GM19463 (cell line): Measurements from ENCODE around the gene LRRK1.

ENCODE experiments used
- ATAC-seq: cut with Tn5 transposase; IDR thresholded peaks from one replicate; pipeline ENCODE4 v1.9.1; 2021; ENCODE audit warnings: mild to moderate bottlenecking, moderate library complexity; ENCODE audit not compliant: unreplicated experiment

LRRK1 gene

DNA sequence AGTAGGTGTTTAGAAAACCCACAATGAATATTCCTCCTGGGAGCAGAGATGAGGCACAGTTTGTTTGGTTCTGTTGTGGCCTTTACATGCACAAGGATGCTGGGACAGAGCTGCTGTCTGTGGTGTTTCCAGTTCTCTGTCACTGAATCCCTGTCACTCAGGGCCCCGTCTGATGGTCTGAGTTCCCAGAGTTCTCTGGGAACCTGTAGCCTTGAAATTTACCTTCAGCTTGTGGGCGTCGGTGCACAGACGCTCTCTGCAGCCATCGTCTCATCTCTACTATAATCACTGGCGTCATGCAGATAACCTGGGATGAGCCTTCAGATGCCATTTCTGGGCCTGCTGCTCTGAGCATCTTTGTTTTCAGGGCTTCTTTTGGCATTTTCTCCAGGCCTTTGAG lies 81.9 kb downstream of the LRRK1 start:
- ATAC-seq, result no peak

DNA sequence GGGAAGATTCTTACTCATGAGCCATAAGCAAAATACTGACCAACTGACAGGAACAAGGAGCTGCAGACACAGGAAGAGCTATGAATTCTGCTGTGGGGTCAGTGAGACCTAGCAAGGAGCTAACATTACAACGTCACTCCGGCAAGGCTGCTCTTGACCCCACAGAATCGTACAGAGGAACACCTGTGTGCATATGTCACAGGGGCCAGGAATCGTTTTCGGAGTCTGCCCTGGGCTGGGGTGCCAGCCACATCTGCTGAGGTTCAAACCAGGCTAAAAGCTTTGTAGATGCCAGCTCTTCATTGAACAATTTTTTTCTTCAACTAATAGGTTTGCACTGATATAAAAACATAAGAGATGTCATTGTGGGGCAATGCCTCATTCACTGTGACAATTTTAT lies 82.6 kb downstream of the LRRK1 start:
- no peak for ATAC-seq

DNA sequence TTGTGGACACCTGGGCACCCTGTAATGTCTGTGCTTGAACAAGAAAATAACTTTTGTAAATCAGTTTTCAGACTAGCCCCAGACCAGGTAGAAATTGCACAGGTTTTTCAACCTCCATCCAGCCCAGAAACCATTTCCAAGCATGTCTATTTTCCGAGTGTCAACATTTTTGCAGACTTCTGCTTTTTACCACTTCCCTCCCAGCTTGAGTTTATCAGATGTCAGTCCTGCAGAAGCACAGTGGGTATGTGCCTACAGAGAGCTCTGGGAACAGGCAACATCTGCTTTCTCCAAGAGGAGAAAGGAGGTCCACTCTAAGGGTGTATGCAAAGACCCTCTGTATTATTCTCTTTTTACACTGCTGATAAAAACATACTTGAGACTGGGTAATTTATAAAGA lies 83.9 kb downstream of the LRRK1 start:
- ATAC-seq, result no peak

- no peak for ATAC-seq
Measured at GRCh38 chr15:101003706-101004105, 84.5 kb downstream of the LRRK1 start.

DNA sequence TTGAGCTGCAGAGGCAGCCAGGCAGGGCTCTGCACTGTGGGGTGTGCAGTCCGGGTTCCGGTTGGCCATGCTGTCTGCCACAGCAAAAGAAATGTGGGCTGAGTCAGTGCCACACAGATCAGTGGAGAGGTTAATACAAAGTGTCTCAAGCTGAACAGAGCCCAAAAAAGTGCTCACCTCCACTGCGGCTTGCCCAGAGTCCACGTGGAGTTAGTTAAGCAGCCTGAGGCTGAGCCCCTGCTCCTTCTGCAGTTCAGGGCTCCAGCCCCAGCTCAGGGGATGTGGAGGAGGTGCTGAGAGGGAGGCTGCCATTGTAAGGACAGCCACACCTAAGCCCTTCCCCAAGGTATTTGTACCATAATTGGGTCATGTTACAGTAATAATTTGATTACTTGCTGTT lies 85.3 kb downstream of the LRRK1 start:
- no peak for ATAC-seq

DNA sequence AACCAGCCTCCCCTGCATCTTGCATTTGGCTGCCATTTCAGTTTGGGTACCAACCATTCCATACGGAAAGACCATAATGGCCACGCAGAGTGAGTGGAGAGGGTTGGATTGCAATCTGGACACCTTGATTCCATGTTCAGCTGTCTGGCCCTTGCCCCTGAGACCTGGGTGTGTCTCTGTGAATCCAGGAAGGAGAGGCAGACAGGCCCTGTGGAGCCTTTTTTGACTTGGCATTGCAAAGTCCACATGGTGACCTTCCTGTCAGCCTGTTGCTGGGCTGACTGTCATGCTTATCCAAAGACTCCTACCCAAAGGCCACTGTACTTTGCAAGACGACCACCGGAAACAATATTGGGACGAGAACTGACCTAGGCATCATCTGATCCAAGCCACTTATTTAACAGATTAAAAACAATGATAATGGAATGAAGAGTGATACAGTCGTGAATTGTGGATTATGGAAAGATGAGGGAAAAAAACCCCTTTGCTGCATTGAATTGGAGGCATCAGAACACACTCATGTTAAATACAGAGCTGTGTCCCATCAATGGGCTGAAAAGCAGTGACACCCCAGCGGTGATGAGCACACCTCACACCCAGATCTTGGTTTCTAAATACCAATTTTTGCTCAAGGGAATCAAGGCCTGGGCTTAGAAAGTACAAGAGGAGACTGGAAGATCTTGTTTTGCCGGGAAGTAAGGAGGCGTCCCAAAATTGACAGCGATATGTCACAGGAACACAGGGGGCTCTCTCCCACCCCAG lies 86.0 kb downstream of the LRRK1 start:
- no peak for ATAC-seq

DNA sequence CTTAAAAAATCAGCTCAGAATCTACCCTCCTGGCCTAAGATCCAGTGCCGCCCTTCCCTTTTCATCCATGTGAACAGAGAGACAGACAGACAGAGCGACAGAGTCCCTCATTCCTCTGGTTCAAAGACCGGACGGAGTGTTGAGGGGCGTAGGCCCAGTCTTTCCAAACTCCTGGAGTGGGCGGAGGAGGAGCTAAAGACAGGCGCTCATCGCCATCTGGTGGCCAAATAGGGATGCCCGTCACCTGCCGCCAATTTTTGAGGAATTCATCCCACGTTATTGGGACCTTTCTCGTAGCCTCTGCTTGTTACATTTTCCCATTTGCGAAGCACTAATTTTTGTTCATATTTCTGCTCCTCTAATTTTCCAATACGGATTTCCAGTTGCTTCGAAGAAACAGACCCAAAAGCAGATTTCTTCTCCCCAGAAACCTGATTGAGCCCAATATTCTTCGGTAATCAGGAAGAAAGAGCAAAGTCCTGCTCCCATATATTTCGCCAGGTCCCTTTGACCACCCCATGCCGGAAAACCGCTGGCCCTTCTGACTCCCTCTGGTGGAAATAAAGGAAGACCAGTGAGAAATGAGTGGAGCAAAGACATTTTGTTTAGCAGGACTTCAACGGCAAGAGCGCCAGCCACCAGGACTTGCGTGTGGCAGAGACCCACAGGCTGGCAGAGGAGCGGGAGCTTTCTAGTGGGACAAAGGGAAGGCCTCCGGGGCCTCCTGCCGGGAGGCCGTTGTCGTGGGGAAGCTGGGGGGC lies 88.0 kb downstream of the LRRK1 start:
- no peak for ATAC-seq

- peak; percentile 88 for ATAC-seq
Measured at GRCh38 chr15:101008158-101009139, 89.3 kb downstream of the LRRK1 start.

DNA sequence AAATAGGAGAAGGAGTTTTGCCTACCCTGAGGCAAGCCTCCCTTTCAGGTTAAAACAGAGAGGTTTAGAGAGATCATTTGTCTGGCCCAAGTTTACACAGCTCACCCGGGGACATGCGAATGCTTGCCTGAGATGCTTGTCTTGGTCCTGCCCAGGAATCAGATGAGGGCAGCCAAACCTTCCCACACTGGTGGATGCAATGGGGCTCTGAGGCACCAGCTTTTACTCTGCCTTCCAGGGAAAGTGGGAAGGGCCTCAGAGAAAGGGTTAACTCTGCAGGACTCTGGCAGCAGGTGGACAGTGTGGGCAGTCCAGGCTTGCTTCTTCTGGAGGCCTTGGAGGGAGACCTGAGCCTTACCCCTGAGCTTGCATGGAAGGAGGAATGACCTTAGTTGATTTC lies 90.0 kb downstream of the LRRK1 start:
- no peak for ATAC-seq

DNA sequence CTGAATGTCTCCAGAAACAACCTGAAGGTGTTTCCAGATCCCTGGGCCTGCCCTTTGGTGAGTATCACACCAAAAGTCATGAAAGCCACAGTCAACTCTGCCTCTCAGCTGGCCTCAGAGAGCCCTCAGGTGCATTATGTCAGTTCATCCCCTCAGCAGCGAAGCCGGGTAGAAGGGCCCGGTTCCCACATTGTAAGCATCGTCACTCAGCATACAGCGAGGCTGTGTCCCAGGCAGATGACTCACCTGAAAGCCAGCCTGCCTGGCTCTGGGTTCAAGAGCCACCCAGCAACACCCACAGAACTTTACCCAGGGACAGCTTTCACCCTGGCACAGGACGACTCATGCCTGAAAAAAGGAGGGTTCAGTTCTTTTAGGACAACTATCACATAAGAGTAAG lies 91.6 kb downstream of the LRRK1 start:
- no peak for ATAC-seq

- no peak for ATAC-seq
Measured at GRCh38 chr15:101012326-101013200, 93.4 kb downstream of the LRRK1 start.

GRCh38 chr15:101013201-101013550 lies 94.0 kb downstream of the LRRK1 start:
- no peak for ATAC-seq

GRCh38 chr15:101013769-101014675 lies 94.9 kb downstream of the LRRK1 start:
- no peak for ATAC-seq

DNA sequence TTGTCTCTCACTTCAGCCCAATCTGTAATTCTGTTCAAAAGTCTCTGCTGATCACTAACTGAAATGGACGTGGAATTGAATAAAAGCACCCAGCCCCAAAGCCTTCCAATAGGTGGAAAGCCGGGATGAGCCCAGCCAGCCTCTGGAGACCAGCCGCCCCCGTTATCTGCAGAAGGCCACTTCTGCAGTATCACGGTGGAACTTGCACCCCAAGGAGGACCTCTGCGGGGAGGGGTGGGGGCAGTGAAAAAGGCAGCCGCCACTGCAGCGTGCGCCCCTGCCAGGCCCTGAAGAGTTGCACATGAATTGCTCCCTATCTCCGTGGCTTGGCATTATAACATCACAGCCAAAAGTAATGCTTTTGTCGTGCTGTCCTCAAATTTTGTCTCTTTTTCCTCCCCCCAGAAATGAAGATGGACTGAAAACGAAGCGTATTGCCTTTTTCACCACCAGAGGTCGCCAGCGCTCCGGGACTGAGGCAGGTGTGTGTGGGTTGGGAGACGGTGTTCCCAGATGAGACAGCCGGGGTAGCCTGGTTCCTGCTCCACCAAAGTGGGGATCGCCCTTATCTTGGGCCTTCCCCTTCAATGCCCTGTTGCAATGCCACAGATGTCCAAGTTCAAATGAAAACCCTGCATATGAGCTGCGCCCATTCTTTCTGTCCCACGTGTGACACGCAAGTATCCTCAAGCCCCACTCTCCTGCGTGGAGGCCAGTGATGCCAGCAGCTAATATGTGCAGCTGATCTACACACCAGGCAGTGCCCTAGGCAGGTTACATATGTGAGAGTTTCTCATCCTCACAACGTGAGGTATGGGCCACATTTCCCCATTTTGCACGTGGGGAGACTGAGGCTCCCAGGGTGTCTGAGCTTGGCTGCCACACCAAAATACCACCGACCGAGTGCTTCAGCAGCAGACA lies 96.0 kb downstream of the LRRK1 start:
- ATAC-seq, result no peak

DNA sequence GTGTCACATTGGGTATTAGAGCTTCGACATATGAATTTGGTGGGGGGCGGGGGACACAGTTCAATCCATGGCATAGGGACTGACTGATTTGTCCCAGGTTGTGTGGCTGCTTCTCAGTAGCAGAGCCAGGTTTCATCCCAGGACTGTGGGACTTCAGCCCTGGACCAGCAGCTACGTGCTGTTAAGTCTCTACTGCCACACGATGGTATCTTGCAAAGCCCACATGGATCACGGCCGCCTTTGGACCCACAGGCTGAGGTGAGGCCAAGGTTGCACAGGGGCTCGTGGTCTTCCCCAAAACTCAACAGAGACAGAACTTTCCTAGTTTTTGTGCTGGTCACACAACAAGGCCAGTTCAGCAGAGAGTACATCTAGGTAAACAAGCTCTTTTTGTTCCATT lies 97.4 kb downstream of the LRRK1 start:
- no peak for ATAC-seq

DNA sequence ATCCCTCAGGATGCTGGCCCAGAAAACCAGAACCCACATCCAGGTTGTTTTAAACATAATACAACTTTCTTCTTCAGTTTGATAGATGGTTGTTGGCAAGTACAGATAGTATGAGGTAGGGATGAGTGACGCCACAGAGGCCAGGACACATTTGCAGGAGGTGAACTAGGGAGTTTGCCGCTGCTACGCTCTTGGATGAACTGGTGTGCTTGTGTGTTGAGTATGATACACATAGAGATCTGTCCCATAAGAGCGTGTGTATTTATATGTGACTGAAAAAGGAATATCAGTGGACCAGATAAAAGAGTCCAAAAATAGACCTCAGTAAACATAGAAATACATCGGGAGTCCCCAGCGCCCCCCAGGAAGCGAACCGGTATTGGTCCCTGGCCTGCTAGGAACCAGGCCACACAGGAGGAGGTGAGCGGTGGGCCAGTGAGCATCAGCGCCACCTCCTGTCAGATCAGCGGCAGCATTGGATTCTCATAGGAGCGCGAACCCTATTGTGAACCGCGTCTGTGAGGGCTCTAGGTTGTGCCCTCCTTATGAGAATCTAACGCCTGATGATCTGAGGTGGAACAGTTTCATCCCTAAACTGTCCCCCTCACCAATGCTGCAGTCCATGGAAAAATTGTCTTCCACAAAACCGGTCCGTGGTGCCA lies 98.1 kb downstream of the LRRK1 start:
- ATAC-seq, result no peak

DNA sequence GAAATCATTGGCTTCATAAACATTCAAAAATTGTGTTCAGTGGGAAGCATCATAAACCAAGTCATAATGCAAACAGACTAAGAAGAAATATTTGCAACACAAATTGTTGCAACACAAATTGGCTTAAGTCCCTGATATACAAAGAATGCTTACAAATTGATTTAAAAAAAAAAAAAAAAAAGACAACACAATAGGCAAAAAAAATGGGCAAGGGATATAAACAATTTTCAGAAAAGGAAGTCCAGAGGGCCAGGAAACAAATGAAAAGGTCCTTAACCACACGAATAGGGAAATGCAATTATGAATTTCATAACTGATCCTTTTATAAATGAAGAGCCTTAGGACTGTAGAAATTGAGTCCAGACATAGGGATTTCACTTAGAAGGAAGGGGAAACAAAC lies 98.9 kb downstream of the LRRK1 start:
- no peak for ATAC-seq

- ATAC-seq, result no peak
Measured at GRCh38 chr15:101018450-101018849, 99.3 kb downstream of the LRRK1 start.
